Measurements from ENCODE around the gene SPATA13.

DNA sequence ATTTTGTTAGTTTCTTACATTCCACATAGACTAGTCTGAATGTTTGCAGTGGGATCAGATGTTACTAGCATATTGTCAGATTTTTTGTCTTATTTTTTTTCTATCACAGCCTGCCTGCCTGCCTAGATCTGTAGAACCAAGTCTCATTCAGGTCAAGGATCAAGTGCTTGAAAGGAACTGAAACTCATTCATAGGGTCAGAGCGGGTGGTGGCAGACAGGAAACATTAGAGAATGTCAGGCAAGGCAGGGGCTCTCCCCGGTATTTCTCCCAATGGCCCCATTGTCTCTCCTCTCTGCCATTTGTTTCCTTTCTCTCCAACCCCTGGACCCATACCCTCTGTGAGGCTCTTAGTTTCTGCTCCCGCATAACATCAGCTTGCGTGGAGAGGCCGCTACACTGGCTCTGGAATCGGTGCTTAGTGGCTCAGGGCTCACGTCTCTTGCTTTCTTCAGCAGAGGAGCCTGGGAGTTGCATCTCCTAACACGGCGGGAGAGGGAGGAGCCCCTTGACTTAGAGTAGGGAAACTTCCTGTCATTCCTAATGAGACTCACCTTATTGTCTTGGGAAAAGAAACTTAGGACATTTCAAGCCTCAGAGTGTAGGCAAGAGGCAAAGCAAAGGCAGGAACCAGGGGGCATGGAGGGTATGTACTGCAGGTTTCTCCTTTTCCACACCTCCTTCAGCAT is 35.6 kb upstream of the SPATA13 start:
- TF ChIP-seq, protein P1, sequence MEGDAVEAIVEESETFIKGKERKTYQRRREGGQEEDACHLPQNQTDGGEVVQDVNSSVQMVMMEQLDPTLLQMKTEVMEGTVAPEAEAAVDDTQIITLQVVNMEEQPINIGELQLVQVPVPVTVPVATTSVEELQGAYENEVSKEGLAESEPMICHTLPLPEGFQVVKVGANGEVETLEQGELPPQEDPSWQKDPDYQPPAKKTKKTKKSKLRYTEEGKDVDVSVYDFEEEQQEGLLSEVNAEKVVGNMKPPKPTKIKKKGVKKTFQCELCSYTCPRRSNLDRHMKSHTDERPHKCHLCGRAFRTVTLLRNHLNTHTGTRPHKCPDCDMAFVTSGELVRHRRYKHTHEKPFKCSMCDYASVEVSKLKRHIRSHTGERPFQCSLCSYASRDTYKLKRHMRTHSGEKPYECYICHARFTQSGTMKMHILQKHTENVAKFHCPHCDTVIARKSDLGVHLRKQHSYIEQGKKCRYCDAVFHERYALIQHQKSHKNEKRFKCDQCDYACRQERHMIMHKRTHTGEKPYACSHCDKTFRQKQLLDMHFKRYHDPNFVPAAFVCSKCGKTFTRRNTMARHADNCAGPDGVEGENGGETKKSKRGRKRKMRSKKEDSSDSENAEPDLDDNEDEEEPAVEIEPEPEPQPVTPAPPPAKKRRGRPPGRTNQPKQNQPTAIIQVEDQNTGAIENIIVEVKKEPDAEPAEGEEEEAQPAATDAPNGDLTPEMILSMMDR (IDR thresholded peaks at IDR 0.05; ENCODE audit: low read depth, low read length) = no peak
- TF ChIP-seq EZH2phosphoT487 (IDR thresholded peaks at IDR 0.05; ENCODE audit: low read depth) = no peak

All from OCI-LY3 (cell line).